ENCODE measurements around the gene AGBL3.
A peak's percentile ranks its signal among the peaks of the same experiment; 100 is the strongest.

Gene AGBL3

GRCh38 chr7:135177028-135177696 lies 190.9 kb downstream of the AGBL3 start:
- ATAC-seq (replicated peaks) (no peak), DNase-seq (no peak)
- Mint-ChIP-seq H3K4me1 (peaks cover 19 to 22% of the 10 kb centered on the region in 2 donors), H3K36me3 (peaks cover 72 to 84% of the 10 kb centered on the region in 2 donors), H3K9me3 (peaks cover 5 to 12% of the 10 kb centered on the region in 2 donors), H3K27ac (peak overlapping the region; percentile 4), H3K4me3 (no peak overlapping the region), H3K27me3 (no peaks in the 10 kb centered on the region)

GRCh38 chr7:135178364-135178763 lies 192.1 kb downstream of the AGBL3 start:
- H3K36me3 Mint-ChIP-seq, result peaks cover 77 to 88% of the 10 kb centered on the region in 2 donors
- H3K9me3 Mint-ChIP-seq, result peaks cover 9 to 14% of the 10 kb centered on the region in 2 donors
- no peaks in the 10 kb centered on the region for H3K27me3 Mint-ChIP-seq
- no peak overlapping the region for H3K4me3 Mint-ChIP-seq
- peaks cover 12 to 23% of the 10 kb centered on the region in 2 donors for H3K4me1 Mint-ChIP-seq
- DNase-seq (no peak), ATAC-seq (replicated peaks) (no peak)
- H3K27ac Mint-ChIP-seq, result no peak overlapping the region

GRCh38 chr7:135179321-135179925 lies 193.1 kb downstream of the AGBL3 start:
- peaks cover 13 to 19% of the 10 kb centered on the region in 2 donors for H3K9me3 Mint-ChIP-seq
- peaks cover 10 to 28% of the 10 kb centered on the region in 2 donors for H3K4me1 Mint-ChIP-seq
- no peak for DNase-seq
- H3K27ac Mint-ChIP-seq, result no peak overlapping the region
- H3K4me3 Mint-ChIP-seq, result no peak overlapping the region
- H3K36me3 Mint-ChIP-seq, result peaks cover 83 to 92% of the 10 kb centered on the region in 2 donors
- ATAC-seq (replicated peaks), result no peak
- H3K27me3 Mint-ChIP-seq, result no peaks in the 10 kb centered on the region

- Mint-ChIP-seq H3K9me3 (peaks cover 13 to 19% of the 10 kb centered on the region in 2 donors), H3K4me1 (peaks cover 17 to 26% of the 10 kb centered on the region in 2 donors), H3K36me3 (peaks cover 83 to 93% of the 10 kb centered on the region in 2 donors), H3K4me3 (no peak overlapping the region), H3K27me3 (no peaks in the 10 kb centered on the region), H3K27ac (peak overlapping the region; percentile 82)
- ATAC-seq (replicated peaks) (peak; percentile 85), DNase-seq (peak; percentile 44)
Measured at GRCh38 chr7:135180122-135180521, 193.8 kb downstream of the AGBL3 start.

GRCh38 chr7:135181261-135181928 lies 195.1 kb downstream of the AGBL3 start:
- Mint-ChIP-seq H3K36me3 (peaks cover 85 to 95% of the 10 kb centered on the region in 2 donors), H3K27ac (peak overlapping the region; percentile 91), H3K4me3 (no peak overlapping the region), H3K4me1 (peaks cover 27 to 28% of the 10 kb centered on the region in 2 donors), H3K9me3 (peaks cover 13 to 19% of the 10 kb centered on the region in 2 donors), H3K27me3 (no peaks in the 10 kb centered on the region)
- no peak for ATAC-seq (replicated peaks)
- DNase-seq, result no peak

- H3K27ac Mint-ChIP-seq, result peak overlapping the region; percentile 91
- H3K36me3 Mint-ChIP-seq, result peaks cover 85 to 95% of the 10 kb centered on the region in 2 donors
- no peak for DNase-seq
- H3K9me3 Mint-ChIP-seq, result peaks cover 13 to 21% of the 10 kb centered on the region in 2 donors
- H3K27me3 Mint-ChIP-seq, result no peaks in the 10 kb centered on the region
- ATAC-seq (replicated peaks), result no peak
- H3K4me1 Mint-ChIP-seq, result peaks cover 31 to 32% of the 10 kb centered on the region in 2 donors
- no peak overlapping the region for H3K4me3 Mint-ChIP-seq
Measured at GRCh38 chr7:135181929-135182678, 195.8 kb downstream of the AGBL3 start.

GRCh38 chr7:135183478-135183877 lies 197.2 kb downstream of the AGBL3 start:
- no peak for ATAC-seq (replicated peaks)
- Mint-ChIP-seq H3K4me1 (peaks cover 41 to 43% of the 10 kb centered on the region in 2 donors), H3K9me3 (peaks cover 13 to 21% of the 10 kb centered on the region in 2 donors), H3K27me3 (no peaks in the 10 kb centered on the region), H3K4me3 (no peak overlapping the region), H3K27ac (peak overlapping the region; percentile 78), H3K36me3 (peaks cover 88 to 99% of the 10 kb centered on the region in 2 donors)
- no peak for DNase-seq

- Mint-ChIP-seq H3K27ac (peak overlapping the region; percentile 79), H3K36me3 (peaks cover 91 to 99% of the 10 kb centered on the region in 2 donors), H3K9me3 (peaks cover 13 to 21% of the 10 kb centered on the region in 2 donors)
Measured at GRCh38 chr7:135184254-135184841, 198.0 kb downstream of the AGBL3 start.

More at GRCh38 chr7:135184254-135184841, 198.0 kb downstream of the AGBL3 start:
- no peak for DNase-seq
- no peak for ATAC-seq (replicated peaks)
- Mint-ChIP-seq H3K27me3 (no peaks in the 10 kb centered on the region), H3K4me3 (peak overlapping the region in 1 of 2 donors; percentile 10), H3K4me1 (peaks cover 49 to 52% of the 10 kb centered on the region in 2 donors)
